Fibroblast of lung (primary cell): ENCODE results near the gene PON3. TPM values are rescaled to one million over a fixed set of nuclear protein-coding genes. Genes with fewer than 3 reads are reported as not detected.

ENCODE experiments used
- DNase-seq, 2 donors: peaks; one replicate each; pipeline versions ENCODE4 v3.0.0 to v3.0.0-alpha.2; 2010; ENCODE audit warnings: low read depth in 2 of 2
- H2AFZ ChIP-seq: 2 replicates; pipeline ENCODE4 v1.5.1; 2012; ENCODE audit warnings: low read length, control low read depth, inconsistent platforms
- H3K27ac ChIP-seq: 2 replicates; pipeline ENCODE4 v1.5.1; 2011; ENCODE audit warnings: low read length, control low read depth; ENCODE audit not compliant: insufficient read depth
- H3K27me3 ChIP-seq: 2 replicates; pipeline ENCODE4 v1.5.1; 2011; ENCODE audit warnings: mild to moderate bottlenecking, low read length; ENCODE audit not compliant: control insufficient read depth, insufficient read depth
- H3K36me3 ChIP-seq: 2 replicates; pipeline ENCODE4 v1.5.1; 2011; ENCODE audit warnings: low read length; ENCODE audit not compliant: control insufficient read depth, insufficient read depth
- H3K4me1 ChIP-seq: 2 replicates; pipeline ENCODE4 v1.5.1; 2011; ENCODE audit warnings: low read length; ENCODE audit not compliant: control insufficient read depth, insufficient read depth; ENCODE audit errors: extremely low read depth
- H3K4me2 ChIP-seq: 2 replicates; pipeline ENCODE4 v1.5.1; 2011; ENCODE audit warnings: low read length, control low read depth; ENCODE audit not compliant: insufficient read depth; ENCODE audit errors: extremely low read depth
- H3K4me3 ChIP-seq, 4 experiments: fragments of 200-600 bp in 1 of 4; sonication (generic) in 1 of 4; replicated peaks in 1 of 4; 2 replicates each; pipeline ENCODE4 v1.5.1; 2011 to 2016; ENCODE audit warnings: low read length in 4 of 4, low read depth in 3 of 4, mild to moderate bottlenecking in 3 of 4, control low read depth in 2 of 4, inconsistent platforms in 1 of 4, mixed read lengths in 1 of 4; ENCODE audit not compliant: insufficient read depth in 1 of 4; ENCODE audit errors: control extremely low read depth in 1 of 4
- H3K79me2 ChIP-seq: 2 replicates; pipeline ENCODE4 v1.5.1; 2012; ENCODE audit warnings: mild to moderate bottlenecking, low read length, inconsistent platforms; ENCODE audit not compliant: control insufficient read depth, insufficient read depth
- H3K9ac ChIP-seq: 2 replicates; pipeline ENCODE4 v1.5.1; 2011; ENCODE audit warnings: mild to moderate bottlenecking, low read length, control low read depth; ENCODE audit not compliant: insufficient read depth
- H3K9me3 ChIP-seq: 2 replicates; pipeline ENCODE4 v1.5.1; 2012; ENCODE audit warnings: low read depth, low read length; ENCODE audit not compliant: control insufficient read depth, insufficient read depth
- H4K20me1 ChIP-seq: 2 replicates; pipeline ENCODE4 v1.5.1; 2011; ENCODE audit warnings: low read length; ENCODE audit not compliant: control insufficient read depth, insufficient read depth; ENCODE audit errors: extremely low read depth
- CTCF ChIP-seq, 2 donors: IDR thresholded peaks in 1 of 2; conservative IDR thresholded peaks in 1 of 2; 1 replicate in 1 of 2; 2 replicates in 1 of 2; pipeline ENCODE4 v1.5.1; 2011 to 2012; ENCODE audit warnings: low read length in 2 of 2, control low read depth in 1 of 2, inconsistent platforms in 1 of 2, low read depth in 1 of 2, mild to moderate bottlenecking in 1 of 2
- EZH2 ChIP-seq: IDR thresholded peaks from 2 replicates; pipeline ENCODE4 v1.5.1; 2012; ENCODE audit warnings: low read length, control low read depth, mild to moderate bottlenecking; ENCODE audit errors: missing control alignments
- polyA plus RNA-seq, 2 donors: library from polyadenylated mRNA; depleted of rRNA in 1 of 2; stranded (reverse) in 1 of 2; unstranded in 1 of 2; fragments of >200 nt; gene quantifications; 2 replicates each; pipeline ENCODE4 v1.2.1, GENCODE V29; 2011 to 2012; ENCODE audit warnings: missing spikeins in 1 of 2
- total RNA-seq: library from RNA; depleted of rRNA; stranded (reverse); fragments of >200 nt; gene quantifications from 2 replicates; pipeline ENCODE4 v1.2.1, GENCODE V29; 2014

Gene PON3
- total and polyA plus RNA-seq, 2 donors (not counting 1 experiment from before 2014, with no cell fraction given): under 0.01 to 0.50 TPM

- H3K27ac ChIP-seq: no peak within 1 kb of the TSS
- no peaks in the 10 kb centered on the region for H3K9me3 ChIP-seq
- H3K4me3 ChIP-seq: no peak within 1 kb of the TSS
- H3K27me3 ChIP-seq: no peaks in the 10 kb centered on the region
- H3K4me1 ChIP-seq: no peaks in the 10 kb centered on the region
- DNase-seq: no peak
- H2AFZ ChIP-seq: no peak within 1 kb of the TSS
- H3K9ac ChIP-seq: no peak within 1 kb of the TSS
- H3K79me2 ChIP-seq: no peaks in the 10 kb centered on the region
- no peaks in the 10 kb centered on the region for H3K36me3 ChIP-seq
- H3K4me2 ChIP-seq: no peak within 1 kb of the TSS
- H4K20me1 ChIP-seq: no peaks in the 10 kb centered on the region
- no peak for TF ChIP-seq EZH2
- TF ChIP-seq CTCF (conservative IDR thresholded peaks at IDR 0.05 in 1 of 2, IDR thresholded peaks at IDR 0.05 in 1 of 2; ENCODE audit: low read depth in 1 of 2, low read length in 2 of 2): no peak
These were observed 71.7 kb downstream of the PON3 start, which contains the start of gene PON1 for GRCh38 chr7:95324431-95324830. PON1 (minus strand) TSS chr7:95324532; CDS start chr7:95324475, 57 bp downstream.

- Histone ChIP-seq H3K9me3 (no peaks in the 10 kb centered on the region), H3K4me3 (no peak overlapping the region), H3K79me2 (no peaks in the 10 kb centered on the region), H3K36me3 (no peaks in the 10 kb centered on the region), H3K9ac (no peak overlapping the region), H2AFZ (no peak overlapping the region), H3K27ac (no peak overlapping the region), H3K4me1 (no peaks in the 10 kb centered on the region), H3K27me3 (no peaks in the 10 kb centered on the region), H3K4me2 (no peak overlapping the region), H4K20me1 (no peaks in the 10 kb centered on the region)
- TF ChIP-seq CTCF (conservative IDR thresholded peaks at IDR 0.05 in 1 of 2, IDR thresholded peaks at IDR 0.05 in 1 of 2; ENCODE audit: low read depth in 1 of 2, low read length in 2 of 2) (no peak), EZH2 (no peak)
- DNase-seq: no peak
These were observed 72.6 kb downstream of the PON3 start for GRCh38 chr7:95323410-95324129.

- Histone ChIP-seq H3K4me2 (no peak overlapping the region), H4K20me1 (no peaks in the 10 kb centered on the region), H3K27me3 (no peaks in the 10 kb centered on the region), H2AFZ (no peak overlapping the region), H3K9ac (no peak overlapping the region), H3K4me1 (no peaks in the 10 kb centered on the region), H3K9me3 (no peaks in the 10 kb centered on the region), H3K4me3 (no peak overlapping the region), H3K79me2 (no peaks in the 10 kb centered on the region), H3K36me3 (no peaks in the 10 kb centered on the region), H3K27ac (no peak overlapping the region)
- DNase-seq: no peak
- TF ChIP-seq CTCF (conservative IDR thresholded peaks at IDR 0.05 in 1 of 2, IDR thresholded peaks at IDR 0.05 in 1 of 2; ENCODE audit: low read depth in 1 of 2, low read length in 2 of 2): no peak
- TF ChIP-seq EZH2: no peak
These were observed 73.3 kb downstream of the PON3 start for GRCh38 chr7:95322854-95323253.
